Transverse colon (tissue), 4 donors: ENCODE results near the gene ARAP2. TPM values are rescaled to one million over a fixed set of nuclear protein-coding genes. Genes with fewer than 3 reads are reported as not detected.

Source experiments
- DNase-seq: peaks from one replicate; pipeline ENCODE4 v3.0.0-alpha.2; 2019
- H3K27ac ChIP-seq, 4 donors: fragments of 200-600 bp; sonication (generic); 2 replicates each; pipeline ENCODE4 v1.5.1; 2016 to 2018; ENCODE audit warnings: inconsistent platforms in 4 of 4
- H3K27me3 ChIP-seq: fragments of 200-600 bp; sonication (generic); 2 replicates; pipeline ENCODE4 v1.5.1; 2017; ENCODE audit warnings: inconsistent platforms
- H3K36me3 ChIP-seq, 4 donors: fragments of 200-600 bp; sonication (generic); 2 replicates each; pipeline ENCODE4 v1.5.1; 2017 to 2019; ENCODE audit warnings: inconsistent platforms in 4 of 4
- H3K4me1 ChIP-seq, 4 donors: fragments of 200-600 bp; sonication (generic); 2 replicates each; pipeline ENCODE4 v1.5.1; 2017 to 2020; ENCODE audit warnings: inconsistent platforms in 4 of 4
- H3K4me3 ChIP-seq, 4 donors: fragments of 200-600 bp; sonication (generic); 1 replicate in 1 of 4; 2 replicates in 3 of 4; pipeline versions ENCODE4 v1.5.1 to v1.6.1; 2017 to 2019; ENCODE audit warnings: inconsistent platforms in 4 of 4
- H3K9me3 ChIP-seq, 2 donors: fragments of 200-600 bp; sonication (generic); 2 replicates each; pipeline ENCODE4 v1.5.1; 2017 to 2019; ENCODE audit warnings: inconsistent platforms in 2 of 2
- EP300 ChIP-seq: sonication (generic); formaldehyde crosslinking; IDR thresholded peaks from one replicate; pipeline ENCODE4 v1.6.1; 2017; ENCODE audit warnings: antibody characterized with exemption, low read depth
- POLR2A ChIP-seq: fragments of 450-650 bp; IDR thresholded peaks from one replicate; pipeline ENCODE4 v1.6.1; 2016; ENCODE audit warnings: antibody characterized with exemption, mild to moderate bottlenecking, moderate library complexity
- POLR2AphosphoS5 ChIP-seq, 3 donors: sonication (generic); formaldehyde crosslinking; IDR thresholded peaks; one replicate each; pipeline ENCODE4 v1.6.1; 2016; ENCODE audit warnings: antibody characterized with exemption in 3 of 3
- WGBS, 2 donors: methylation state at CpG; one replicate each; pipeline ENCODE4 v1.1.5; 2018; ENCODE audit warnings: low coverage in 1 of 2; 5-methylcytosine and 5-hydroxymethylcytosine counted together
- in situ Hi-C, 4 donors: fragments of 200-750 bp; cut with MboI; loops; one replicate each; pipeline versions ENCODE4 v1.15.0 to v1.15.1; 2017; ENCODE audit warnings: low sequenced_read_pairs in 3 of 4, low pct_ligation_motif_present in 1 of 4, low pct_unique_long_range_greater_than_20kb in 1 of 4
- intact Hi-C: fragments of 100-400 bp; cut with DNase I; formaldehyde crosslinking; loops from one replicate; pipeline ENCODE4 v1.15.1; 2023; ENCODE audit warnings: low total_unique reads
- total RNA-seq, 4 donors: library from RNA; depleted of rRNA; stranded (reverse); fragments of >200 nt; gene quantifications; one replicate each; pipeline ENCODE4 v1.1.0, GENCODE V29; 2016
- TF ChIP-seq, protein P1 (sequence below), 5 experiments: fragments of 200-600 bp in 3 of 5; fragments of 450-650 bp in 2 of 5; sonication (generic) in 3 of 5; IDR thresholded peaks; 1 replicate in 2 of 5; 2 replicates in 3 of 5; pipeline ENCODE4 v1.5.1; 2016 to 2017; ENCODE audit warnings: antibody characterized with exemption in 5 of 5, inconsistent platforms in 3 of 5, mild to moderate bottlenecking in 2 of 5, moderate library complexity in 1 of 5

Gene ARAP2
- total RNA-seq, 4 donors from 2014 or later = 42.3 to 108 (median 50.3) TPM

GRCh38 chr4:36286481-36286871 lies 42.2 kb upstream of the ARAP2 start:
- H3K27me3 ChIP-seq = no peaks in the 10 kb centered on the region
- H3K36me3 ChIP-seq = no peaks in the 10 kb centered on the region
- peaks cover 0 to 6% (median 2%) of the 10 kb centered on the region in 4 donors for H3K4me1 ChIP-seq
- no peaks in the 10 kb centered on the region for H3K9me3 ChIP-seq
- peak overlapping the region in 3 of 4 donors; percentile 37 to 66 (median 38) for H3K27ac ChIP-seq
- DNase-seq = no peak
- 76 to 89% methylated on average over 3 to 4 of the region's 4 CpGs for WGBS, 2 donors
- H3K4me3 ChIP-seq = no peak overlapping the region
- TF ChIP-seq, protein P1, sequence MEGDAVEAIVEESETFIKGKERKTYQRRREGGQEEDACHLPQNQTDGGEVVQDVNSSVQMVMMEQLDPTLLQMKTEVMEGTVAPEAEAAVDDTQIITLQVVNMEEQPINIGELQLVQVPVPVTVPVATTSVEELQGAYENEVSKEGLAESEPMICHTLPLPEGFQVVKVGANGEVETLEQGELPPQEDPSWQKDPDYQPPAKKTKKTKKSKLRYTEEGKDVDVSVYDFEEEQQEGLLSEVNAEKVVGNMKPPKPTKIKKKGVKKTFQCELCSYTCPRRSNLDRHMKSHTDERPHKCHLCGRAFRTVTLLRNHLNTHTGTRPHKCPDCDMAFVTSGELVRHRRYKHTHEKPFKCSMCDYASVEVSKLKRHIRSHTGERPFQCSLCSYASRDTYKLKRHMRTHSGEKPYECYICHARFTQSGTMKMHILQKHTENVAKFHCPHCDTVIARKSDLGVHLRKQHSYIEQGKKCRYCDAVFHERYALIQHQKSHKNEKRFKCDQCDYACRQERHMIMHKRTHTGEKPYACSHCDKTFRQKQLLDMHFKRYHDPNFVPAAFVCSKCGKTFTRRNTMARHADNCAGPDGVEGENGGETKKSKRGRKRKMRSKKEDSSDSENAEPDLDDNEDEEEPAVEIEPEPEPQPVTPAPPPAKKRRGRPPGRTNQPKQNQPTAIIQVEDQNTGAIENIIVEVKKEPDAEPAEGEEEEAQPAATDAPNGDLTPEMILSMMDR (IDR thresholded peaks at IDR 0.05) = no peak
- TF ChIP-seq POLR2A (no peak), POLR2AphosphoS5 (IDR thresholded peaks at IDR 0.05) (no peak)
- intact Hi-C loops (no loop called here), in situ Hi-C loops (no loop called here)

DNA sequence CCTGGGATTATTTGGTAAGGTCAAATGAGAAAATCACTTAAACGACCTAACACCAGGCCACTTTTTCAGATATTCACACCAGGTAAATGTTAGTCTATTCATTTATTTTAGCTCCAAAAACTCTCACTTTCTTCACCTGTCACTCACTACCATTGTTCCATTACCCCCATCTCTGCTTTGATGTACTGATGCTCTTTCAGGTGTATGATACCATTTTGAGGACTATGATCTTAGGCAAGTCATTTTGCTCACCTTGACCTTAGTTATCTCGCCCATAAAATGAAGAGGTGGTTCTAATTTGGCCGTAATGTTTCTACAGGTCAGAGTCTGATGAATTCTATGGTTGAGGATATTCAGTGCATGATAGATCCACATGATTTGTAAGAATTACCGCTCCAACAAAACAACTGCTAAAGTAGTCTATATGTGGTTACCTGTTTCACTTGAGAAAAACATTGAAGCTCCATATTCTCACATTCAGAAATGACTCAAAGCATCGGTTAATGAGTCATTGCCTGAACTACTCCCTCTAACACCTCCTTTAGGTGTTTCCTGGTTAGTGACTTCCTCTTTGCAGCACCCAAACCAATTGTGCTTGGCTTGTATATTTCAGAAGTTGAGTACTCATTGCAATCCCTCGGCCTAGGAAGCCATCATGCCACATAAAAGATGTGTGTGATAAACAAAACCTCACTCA lies 41.6 kb upstream of the ARAP2 start:
- intact Hi-C loops = no loop called here
- H3K4me3 ChIP-seq = no peak overlapping the region
- TF ChIP-seq POLR2AphosphoS5 (IDR thresholded peaks at IDR 0.05) = peak in 2 of 3 donors; percentile 8 to 39
- no peak for TF ChIP-seq EP300
- H3K27me3 ChIP-seq = no peaks in the 10 kb centered on the region
- no peaks in the 10 kb centered on the region for H3K9me3 ChIP-seq
- in situ Hi-C loops = no loop called here
- peaks cover 0 to 6% (median 2%) of the 10 kb centered on the region in 4 donors for H3K4me1 ChIP-seq
- 45 to 60% methylated on average over 5 to 6 of the region's 6 CpGs for WGBS, 2 donors
- H3K27ac ChIP-seq = peak overlapping the region in 3 of 4 donors; percentile 37 to 66 (median 38)
- DNase-seq = peak; percentile 9
- no peaks in the 10 kb centered on the region for H3K36me3 ChIP-seq

DNA sequence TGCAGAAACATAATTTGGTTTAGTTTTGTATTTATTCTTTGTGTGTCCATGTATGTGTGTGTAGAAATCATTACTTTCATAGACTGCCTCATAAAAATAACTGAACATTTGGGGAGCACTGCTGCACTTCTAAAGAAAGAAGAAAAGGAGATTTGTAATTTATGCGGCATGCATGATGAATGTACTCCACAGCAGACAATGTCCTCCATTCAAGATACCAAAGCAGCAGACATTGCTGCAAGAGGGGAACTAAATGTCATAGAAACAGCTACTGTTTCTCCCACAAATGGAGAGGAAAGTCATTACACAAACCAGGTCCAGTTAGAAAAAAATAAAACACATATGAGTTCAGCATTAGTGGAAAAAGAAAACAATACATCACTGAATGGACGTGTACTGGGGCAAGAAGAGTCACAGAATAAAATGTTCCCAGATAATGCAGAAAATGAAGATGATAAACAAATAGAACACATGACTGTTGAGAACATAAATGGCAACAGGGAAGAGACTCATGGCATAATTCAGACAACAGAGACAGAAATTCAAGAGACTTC lies 39.7 kb upstream of the ARAP2 start:
- no peaks in the 10 kb centered on the region for H3K36me3 ChIP-seq
- no peaks in the 10 kb centered on the region for H3K9me3 ChIP-seq
- H3K4me1 ChIP-seq = peaks cover 0 to 6% (median 0%) of the 10 kb centered on the region in 4 donors
- in situ Hi-C loops (no loop called here), intact Hi-C loops (no loop called here)
- no peak overlapping the region for H3K4me3 ChIP-seq
- no peak for DNase-seq
- WGBS, 2 donors = 69 to 84% methylated on average over 2 of the region's 2 CpGs
- peak overlapping the region in 1 of 4 donors; percentile 13 for H3K27ac ChIP-seq
- TF ChIP-seq, protein P1 (IDR thresholded peaks at IDR 0.05) = no peak
- TF ChIP-seq POLR2AphosphoS5 (IDR thresholded peaks at IDR 0.05) (no peak), POLR2A (no peak)
- no peaks in the 10 kb centered on the region for H3K27me3 ChIP-seq

- no peak for DNase-seq
- H3K4me3 ChIP-seq = no peak overlapping the region
- intact Hi-C loops = no loop called here
- no peaks in the 10 kb centered on the region for H3K36me3 ChIP-seq
- no peaks in the 10 kb centered on the region for H3K27me3 ChIP-seq
- no peak overlapping the region for H3K27ac ChIP-seq
- H3K4me1 ChIP-seq = peaks cover 0 to 6% (median 0%) of the 10 kb centered on the region in 4 donors
- H3K9me3 ChIP-seq = no peaks in the 10 kb centered on the region
- TF ChIP-seq POLR2AphosphoS5 (IDR thresholded peaks at IDR 0.05) = no peak
- TF ChIP-seq, protein P1 (IDR thresholded peaks at IDR 0.05) = no peak
- in situ Hi-C loops = no loop called here
Observed at GRCh38 chr4:36282503-36283030, 38.3 kb upstream of the ARAP2 start.
